Neuronal stem cell (in vitro differentiated cells): Measurements from ENCODE around the gene NUTM1.

Source experiments
- DNase-seq: peaks from one replicate; pipeline ENCODE4 v3.0.0-alpha.2; 2013; ENCODE audit warnings: low spot score
- H2AFZ ChIP-seq: one replicate; pipeline ENCODE4 v1.6.1; 2013; ENCODE audit warnings: mild to moderate bottlenecking, low read length, inconsistent platforms
- H2AK5ac ChIP-seq: 2 replicates; pipeline ENCODE4 v1.6.1; 2013; ENCODE audit warnings: low read depth, mild to moderate bottlenecking, inconsistent platforms, low read length, moderate library complexity, mixed read lengths
- H2BK120ac ChIP-seq: 2 replicates; pipeline ENCODE4 v1.6.1; 2013; ENCODE audit warnings: low read depth, mild to moderate bottlenecking, inconsistent platforms, low read length, moderate library complexity, mixed read lengths
- H2BK12ac ChIP-seq: one replicate; pipeline ENCODE4 v1.6.1; 2013; ENCODE audit warnings: low read length, inconsistent platforms
- H2BK15ac ChIP-seq: 2 replicates; pipeline ENCODE4 v1.6.1; 2013; ENCODE audit warnings: mild to moderate bottlenecking, low read length, inconsistent platforms, mixed read lengths
- H2BK5ac ChIP-seq: one replicate; pipeline ENCODE4 v1.6.1; 2013; ENCODE audit warnings: inconsistent platforms, mild to moderate bottlenecking, low read length, moderate library complexity
- H3K14ac ChIP-seq: one replicate; pipeline ENCODE4 v1.6.1; 2013; ENCODE audit warnings: low read length, inconsistent platforms
- H3K18ac ChIP-seq: 2 replicates; pipeline ENCODE4 v1.6.1; 2013; ENCODE audit warnings: low read length, inconsistent platforms
- H3K23ac ChIP-seq: 2 replicates; pipeline ENCODE4 v1.6.1; 2013; ENCODE audit warnings: low read depth, mild to moderate bottlenecking, mixed read lengths, low read length, inconsistent platforms; ENCODE audit not compliant: poor library complexity
- H3K27ac ChIP-seq: replicated peaks from 3 replicates; pipeline ENCODE4 v1.5.1; 2013; ENCODE audit warnings: low read length, inconsistent platforms
- H3K27me3 ChIP-seq, 3 experiments: 2 replicates each; pipeline ENCODE4 v1.6.1; 2013; ENCODE audit warnings: low read length in 3 of 3, mild to moderate bottlenecking in 2 of 3, inconsistent platforms in 1 of 3, low read depth in 1 of 3, mixed read lengths in 1 of 3, moderate library complexity in 1 of 3; ENCODE audit not compliant: control insufficient read depth in 3 of 3, insufficient read depth in 3 of 3
- H3K36me3 ChIP-seq, 2 donors: replicated peaks in 1 of 2; 2 replicates each; pipeline ENCODE4 v1.6.1; 2013; ENCODE audit warnings: low read length in 2 of 2; ENCODE audit not compliant: control insufficient read depth in 2 of 2, insufficient read depth in 2 of 2
- H3K4ac ChIP-seq: 2 replicates; pipeline ENCODE4 v1.6.1; 2013; ENCODE audit warnings: inconsistent platforms, mild to moderate bottlenecking, low read length, moderate library complexity
- H3K4me1 ChIP-seq, 2 donors: 1 replicate in 1 of 2; 2 replicates in 1 of 2; pipeline ENCODE4 v1.6.1; 2013; ENCODE audit warnings: low read length in 2 of 2, low read depth in 1 of 2; ENCODE audit not compliant: control insufficient read depth in 2 of 2, insufficient read depth in 1 of 2
- H3K4me2 ChIP-seq: one replicate; pipeline ENCODE4 v1.6.1; 2013; ENCODE audit warnings: mild to moderate bottlenecking, low read length, inconsistent platforms; ENCODE audit not compliant: insufficient read depth, poor library complexity, severe bottlenecking
- H3K4me3 ChIP-seq, 2 donors: 2 replicates each; pipeline ENCODE4 v1.5.1; 2013; ENCODE audit warnings: low read length in 2 of 2, mild to moderate bottlenecking in 2 of 2, inconsistent platforms in 1 of 2, moderate library complexity in 1 of 2
- H3K79me1 ChIP-seq: one replicate; pipeline ENCODE4 v1.6.1; 2013; ENCODE audit warnings: low read depth, mild to moderate bottlenecking, inconsistent platforms, low read length, moderate library complexity
- H3K9ac ChIP-seq: one replicate; pipeline ENCODE4 v1.6.1; 2013; ENCODE audit warnings: mild to moderate bottlenecking, low read depth, low read length, inconsistent platforms; ENCODE audit not compliant: poor library complexity
- H3K9me3 ChIP-seq, 2 donors: replicated peaks in 1 of 2; 2 replicates each; pipeline versions ENCODE3 to v1.6.1; 2013; ENCODE audit warnings: low read length in 2 of 2, mild to moderate bottlenecking in 2 of 2, inconsistent platforms in 1 of 2, low read depth in 1 of 2, mixed read lengths in 1 of 2, moderate library complexity in 1 of 2; ENCODE audit not compliant: control insufficient read depth in 2 of 2, insufficient read depth in 1 of 2
- H4K8ac ChIP-seq: one replicate; pipeline ENCODE4 v1.6.1; 2013; ENCODE audit warnings: low read depth, mild to moderate bottlenecking, inconsistent platforms, low read length, moderate library complexity
- H4K91ac ChIP-seq: one replicate; pipeline ENCODE4 v1.6.1; 2013; ENCODE audit warnings: low read length, low read depth, mild to moderate bottlenecking, inconsistent platforms; ENCODE audit not compliant: poor library complexity
- WGBS, 2 donors: extraction: QIAGEN DNeasy Blood & Tissue Kit; methylation state at CpG; one replicate each; pipeline ENCODE4 v1.1.7; 2013; ENCODE audit warnings: missing lambda C conversion rate in 2 of 2, mixed read lengths in 1 of 2; ENCODE audit not compliant: insufficient read length in 2 of 2, insufficient replicate concordance in 1 of 2; ENCODE audit errors: extremely low coverage in 2 of 2; 5-methylcytosine and 5-hydroxymethylcytosine counted together

Gene NUTM1

DNA sequence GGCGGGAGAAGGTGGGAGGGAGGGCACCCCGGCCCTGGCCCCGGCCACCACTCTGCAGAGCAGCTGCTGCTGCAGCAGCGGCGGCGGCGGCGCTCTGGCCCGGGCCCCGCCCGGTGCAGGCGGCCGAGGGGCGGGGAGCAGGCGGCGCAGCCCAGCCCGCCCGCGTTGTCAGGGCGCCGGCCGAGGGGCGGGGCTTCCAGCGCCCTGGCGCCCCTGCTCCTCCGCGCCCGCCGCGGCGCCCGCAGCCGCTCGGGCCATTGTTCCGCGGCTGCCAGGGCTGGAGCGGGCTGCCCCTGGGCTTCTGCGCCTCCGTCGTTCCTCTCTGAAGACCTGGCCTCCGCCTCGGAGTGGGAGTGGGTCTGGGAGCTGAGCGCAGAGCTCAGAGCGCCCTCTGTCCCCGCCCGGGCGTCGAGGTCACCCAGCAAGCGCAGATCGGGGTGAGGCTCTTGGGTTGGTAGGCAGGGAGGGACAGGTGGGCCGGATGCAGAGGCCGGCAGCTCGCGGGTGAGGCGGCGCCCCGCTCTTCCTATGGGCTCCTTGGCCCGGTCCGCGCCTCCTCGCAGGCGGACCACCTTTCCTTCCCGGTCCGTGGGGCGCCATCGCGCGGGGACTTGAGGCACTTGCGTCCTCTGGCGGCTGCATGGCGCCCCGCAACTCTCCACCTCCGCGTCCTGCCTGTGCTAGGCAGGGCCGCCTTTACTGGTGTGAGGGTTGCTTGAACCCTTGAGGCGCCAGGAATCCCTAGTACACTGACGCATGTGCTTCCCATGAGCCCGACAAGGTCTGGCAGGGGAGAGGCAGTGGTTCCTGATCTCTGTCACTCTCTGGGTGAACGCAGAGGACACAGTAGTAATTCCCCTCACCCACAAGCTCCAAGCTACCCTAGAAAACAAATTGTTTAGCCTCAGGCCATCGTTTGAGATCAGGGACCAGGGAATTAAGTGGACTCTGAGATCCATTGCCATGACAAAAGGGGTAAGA is 24.3 kb downstream of the NUTM1 start, which contains the start of gene LPCAT4:
LPCAT4 (minus strand) TSS at position 96 of the 981 bp plus-strand sequence. CDS start 96 bp downstream, outside the sequence.
- peak within 1 kb of the TSS; percentile 89 to 98 for H3K4me3 ChIP-seq
- peak within 1 kb of the TSS; percentile 98 for H3K4ac ChIP-seq
- H3K4me1 ChIP-seq: peaks cover 8 to 12% of the 10 kb centered on the region in 2 donors
- H3K36me3 ChIP-seq: peaks cover 12 to 16% of the 10 kb centered on the region in 2 donors
- peak within 1 kb of the TSS; percentile 96 for H2BK120ac ChIP-seq
- WGBS, 2 donors: no CpG with 5 or more reads among the region's 80 CpGs
- H2BK15ac ChIP-seq: peak within 1 kb of the TSS; percentile 84
- H3K9me3 ChIP-seq: peaks cover 1 to 3% of the 10 kb centered on the region in 2 donors
- H4K8ac ChIP-seq: peak within 1 kb of the TSS; percentile 74
- DNase-seq: peak; percentile 81
- H3K14ac ChIP-seq: peak within 1 kb of the TSS; percentile 87
- peak within 1 kb of the TSS; percentile 100 for H3K18ac ChIP-seq
- H3K79me1 ChIP-seq: peaks cover 4% of the 10 kb centered on the region
- H2BK12ac ChIP-seq: no peak within 1 kb of the TSS
- H3K23ac ChIP-seq: peak within 1 kb of the TSS; percentile 93
- H3K9ac ChIP-seq: peak within 1 kb of the TSS; percentile 97
- H2AK5ac ChIP-seq: peak within 1 kb of the TSS; percentile 88
- peak within 1 kb of the TSS; percentile 100 for H3K27ac ChIP-seq
- H4K91ac ChIP-seq: peak within 1 kb of the TSS; percentile 76
- peak within 1 kb of the TSS; percentile 97 for H2BK5ac ChIP-seq
- no peaks in the 10 kb centered on the region for H3K27me3 ChIP-seq
- peak within 1 kb of the TSS; percentile 95 for H3K4me2 ChIP-seq
- H2AFZ ChIP-seq: peak within 1 kb of the TSS; percentile 100

DNA sequence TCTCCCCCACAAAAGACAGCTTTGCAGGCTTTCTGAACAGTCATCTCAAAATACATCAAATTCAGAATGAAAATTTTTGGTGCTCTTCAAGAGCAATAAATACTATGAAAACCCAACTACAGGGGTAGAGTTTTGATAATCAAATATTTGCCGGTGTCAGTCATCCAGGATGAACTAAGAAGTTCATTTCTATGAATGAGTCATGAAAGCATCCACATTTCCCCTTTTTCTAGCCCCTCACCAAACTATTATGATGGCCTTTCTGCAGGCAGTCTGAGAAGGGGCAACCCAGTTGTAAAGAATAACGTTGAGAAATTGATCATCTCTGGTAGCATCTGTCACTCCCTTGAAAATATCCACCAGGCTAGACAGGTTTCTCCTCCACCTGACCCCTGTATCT is 27.0 kb downstream of the NUTM1 start:
- H2BK15ac ChIP-seq: no peak overlapping the region
- no peak overlapping the region for H4K91ac ChIP-seq
- no peak overlapping the region for H3K4me2 ChIP-seq
- DNase-seq: no peak
- peaks cover 1% of the 10 kb centered on the region for H3K79me1 ChIP-seq
- no peaks in the 10 kb centered on the region for H3K36me3 ChIP-seq
- no peak overlapping the region for H2BK12ac ChIP-seq
- no CpG with 5 or more reads among the region's 2 CpGs for WGBS, 2 donors
- H3K4ac ChIP-seq: no peak overlapping the region
- H3K4me3 ChIP-seq: no peak overlapping the region
- H3K18ac ChIP-seq: no peak overlapping the region
- peaks cover 8 to 12% of the 10 kb centered on the region in 2 donors for H3K4me1 ChIP-seq
- H2AFZ ChIP-seq: no peak overlapping the region
- H2BK120ac ChIP-seq: no peak overlapping the region
- no peak overlapping the region for H3K27ac ChIP-seq
- no peak overlapping the region for H2BK5ac ChIP-seq
- H3K14ac ChIP-seq: no peak overlapping the region
- no peak overlapping the region for H3K23ac ChIP-seq
- H2AK5ac ChIP-seq: no peak overlapping the region
- H3K27me3 ChIP-seq: no peaks in the 10 kb centered on the region
- no peak overlapping the region for H4K8ac ChIP-seq
- H3K9ac ChIP-seq: no peak overlapping the region
- H3K9me3 ChIP-seq: peaks cover 4 to 8% of the 10 kb centered on the region in 2 donors

DNA sequence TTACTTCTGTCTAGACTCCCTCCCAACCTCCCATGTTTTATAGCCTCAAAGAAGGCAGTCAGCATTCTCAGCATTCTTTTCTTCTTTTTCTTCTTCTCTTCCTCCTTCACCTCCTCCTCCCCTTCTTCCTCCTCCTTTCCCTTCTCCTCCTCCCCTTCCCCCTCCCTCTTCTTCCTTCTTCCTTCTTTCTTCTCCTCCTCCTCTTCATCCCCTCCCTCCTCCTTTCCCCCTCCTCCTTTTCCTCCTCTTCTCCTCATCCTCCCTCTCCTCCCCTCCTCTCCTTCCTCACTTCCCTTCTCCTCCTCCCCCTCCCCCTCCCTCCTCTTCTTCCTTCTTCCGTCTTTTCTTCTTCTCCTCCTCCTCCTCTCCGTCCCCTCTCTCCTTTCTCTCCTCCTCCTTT is 27.5 kb downstream of the NUTM1 start:
- H2BK5ac ChIP-seq: no peak overlapping the region
- no peak overlapping the region for H2BK12ac ChIP-seq
- H3K14ac ChIP-seq: no peak overlapping the region
- DNase-seq: no peak
- no peak overlapping the region for H3K4me3 ChIP-seq
- H2AFZ ChIP-seq: no peak overlapping the region
- no peak overlapping the region for H2BK15ac ChIP-seq
- H4K8ac ChIP-seq: no peak overlapping the region
- H2BK120ac ChIP-seq: no peak overlapping the region
- H3K79me1 ChIP-seq: peaks cover under 1% of the 10 kb centered on the region
- no peaks in the 10 kb centered on the region for H3K27me3 ChIP-seq
- no peak overlapping the region for H3K4ac ChIP-seq
- no peak overlapping the region for H3K4me2 ChIP-seq
- no peak overlapping the region for H3K23ac ChIP-seq
- peaks cover 5 to 11% of the 10 kb centered on the region in 2 donors for H3K4me1 ChIP-seq
- H3K36me3 ChIP-seq: no peaks in the 10 kb centered on the region
- H3K9me3 ChIP-seq: peaks cover 4 to 8% of the 10 kb centered on the region in 2 donors
- H3K27ac ChIP-seq: no peak overlapping the region
- H2AK5ac ChIP-seq: no peak overlapping the region
- H4K91ac ChIP-seq: no peak overlapping the region
- H3K18ac ChIP-seq: no peak overlapping the region
- WGBS, 2 donors: no CpG with 5 or more reads among the region's 2 CpGs
- no peak overlapping the region for H3K9ac ChIP-seq

DNA sequence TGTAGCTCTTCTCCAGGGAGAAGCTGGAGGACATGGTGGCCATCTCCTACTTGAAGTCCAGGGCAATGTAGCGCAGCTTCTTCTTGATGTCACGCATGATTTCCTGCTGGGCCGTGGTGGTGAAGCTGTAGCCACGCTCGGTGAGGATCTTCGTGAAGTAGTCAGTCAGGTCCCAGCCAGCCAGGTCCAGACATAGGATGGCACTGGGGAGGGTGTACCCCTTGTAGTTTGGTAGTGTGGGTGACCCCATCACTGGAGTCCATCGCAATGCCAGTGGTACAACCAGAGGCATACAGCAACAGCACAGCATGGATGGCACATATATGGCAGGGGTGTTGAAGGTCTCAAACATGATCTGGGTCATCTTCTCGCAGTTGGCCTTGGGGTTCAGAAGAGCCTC is 30.8 kb downstream of the NUTM1 start:
- H4K91ac ChIP-seq: no peak overlapping the region
- no peaks in the 10 kb centered on the region for H3K36me3 ChIP-seq
- peaks cover 4 to 8% of the 10 kb centered on the region in 2 donors for H3K9me3 ChIP-seq
- peak overlapping the region in 1 of 2 donors; percentile 34 for H3K4me3 ChIP-seq
- H3K4me1 ChIP-seq: no peaks in the 10 kb centered on the region
- H2BK12ac ChIP-seq: no peak overlapping the region
- no peak overlapping the region for H4K8ac ChIP-seq
- H3K4ac ChIP-seq: peak overlapping the region; percentile 32
- no peaks in the 10 kb centered on the region for H3K27me3 ChIP-seq
- H3K9ac ChIP-seq: no peak overlapping the region
- H2AFZ ChIP-seq: no peak overlapping the region
- no peaks in the 10 kb centered on the region for H3K79me1 ChIP-seq
- H3K18ac ChIP-seq: no peak overlapping the region
- H2BK15ac ChIP-seq: no peak overlapping the region
- H2BK120ac ChIP-seq: no peak overlapping the region
- H3K27ac ChIP-seq: no peak overlapping the region
- H3K14ac ChIP-seq: no peak overlapping the region
- no peak overlapping the region for H3K4me2 ChIP-seq
- WGBS, 2 donors: no CpG with 5 or more reads among the region's 8 CpGs
- peak overlapping the region; percentile 31 for H2AK5ac ChIP-seq
- H3K23ac ChIP-seq: peak overlapping the region; percentile 2
- no peak for DNase-seq
- H2BK5ac ChIP-seq: no peak overlapping the region
